K562 (cell line): ENCODE measurements around the gene ARRB2. TPM values are rescaled to one million over a fixed set of nuclear protein-coding genes. Genes with fewer than 3 reads are reported as not detected.

Experiments used
- AFF4 ChIP-seq: sonication (generic); formaldehyde crosslinking; IDR thresholded peaks from 2 replicates; pipeline ENCODE4 v1.8.0; 2023; ENCODE audit warnings: mild to moderate bottlenecking, missing genetic modification reagents
- EZH2 ChIP-seq: IDR thresholded peaks from 2 replicates; pipeline ENCODE4 v1.6.1; 2012; ENCODE audit warnings: low read depth, mild to moderate bottlenecking, inconsistent platforms, low read length, borderline replicate concordance
- HNRNPH1 ChIP-seq: fragments of 200-400 bp; formaldehyde crosslinking; optimal IDR thresholded peaks from 2 replicates; pipeline ENCODE3; 2017; ENCODE audit warnings: low read depth, mild to moderate bottlenecking, low read length, moderate library complexity
- KDM4B ChIP-seq, 2 experiments: fragments of 450-650 bp in 1 of 2; sonication (generic) in 1 of 2; IDR thresholded peaks; 2 replicates each; pipeline ENCODE4 v1.6.1; 2016 to 2017; ENCODE audit warnings: borderline replicate concordance in 2 of 2, antibody characterized with exemption in 1 of 2, low read depth in 1 of 2, mild to moderate bottlenecking in 1 of 2
- NR4A1 ChIP-seq, 2 experiments: fragments of 250-450 bp in 1 of 2; fragments of 450-650 bp in 1 of 2; sonication (Bioruptor Pico) in 1 of 2; IDR thresholded peaks; 2 replicates each; pipeline versions ENCODE4 v1.4.0 to v1.6.1; 2016 to 2020; ENCODE audit warnings: mild to moderate bottlenecking in 2 of 2, missing compliant biosample characterization in 1 of 2, missing genetic modification characterization in 1 of 2, moderate library complexity in 1 of 2
- PPARD ChIP-seq: fragments of 250-450 bp; sonication (Bioruptor Pico); IDR thresholded peaks from 2 replicates; pipeline ENCODE4 v1.8.0; 2022; ENCODE audit warnings: inconsistent platforms, mild to moderate bottlenecking, moderate library complexity
- PYGO2 ChIP-seq: fragments of 450-650 bp; IDR thresholded peaks from 2 replicates; pipeline ENCODE4 v1.6.1; 2016; ENCODE audit warnings: mild to moderate bottlenecking, missing genetic modification characterization, moderate library complexity, missing compliant biosample characterization
- THAP12 ChIP-seq: fragments of 250-450 bp; sonication (Bioruptor Pico); IDR thresholded peaks from 2 replicates; pipeline ENCODE4 v1.9.0; 2021; ENCODE audit warnings: mild to moderate bottlenecking, inconsistent platforms
- polyA plus RNA-seq, 8 experiments: library from polyadenylated mRNA; depleted of rRNA in 4 of 8; stranded (reverse) in 5 of 8; unstranded in 3 of 8; fragments of >200 nt; fragmentation: Nextera tagmentation in 2 of 8; fragmentation: Illumina TruSeq in 1 of 8; extraction: Ambion mirVana in 2 of 8; extraction: Trizol in 1 of 8; gene quantifications; 2 replicates each; pipeline versions ENCODE4 v1.2.1 to v1.2.3, GENCODE V29; 2011 to 2014; ENCODE audit warnings: inconsistent platforms in 1 of 8, missing spikeins in 1 of 8
- total RNA-seq, 7 experiments: library from RNA; depleted of rRNA in 6 of 7; stranded (reverse); fragments of >200 nt in 6 of 7; fragmentation: Illumina TruSeq in 2 of 7; extraction: Trizol in 2 of 7; gene quantifications; 2 replicates each; pipeline versions ENCODE4 v1.2.1 to v1.2.3, GENCODE V29; 2011 to 2021; ENCODE audit warnings: low replicate concordance in 1 of 7

The ARRB2 gene
- total and polyA plus RNA-seq, 9 of the 15 experiments (the other 6 are each of a cell fraction or from before 2014, with no cell fraction given), result 0.79 to 15.3 (median 8.8) TPM

- no peak for TF ChIP-seq PPARD (CRISPR knock-in tag)
- TF ChIP-seq THAP12 (CRISPR knock-in tag), result no peak
- TF ChIP-seq NR4A1 (CRISPR knock-in tag; IDR thresholded peaks at IDR 0.05), result no peak
- no peak for TF ChIP-seq NR4A1 (tag; IDR thresholded peaks at IDR 0.05)
- no peak for TF ChIP-seq HNRNPH1
- TF ChIP-seq KDM4B (IDR thresholded peaks at IDR 0.05; ENCODE audit: borderline replicate concordance in 2 of 2, low read depth in 1 of 2), result no peak
- TF ChIP-seq PYGO2 (tag), result no peak
- TF ChIP-seq EZH2, result no peak
- TF ChIP-seq AFF4 (CRISPR knock-in tag), result no peak
Measured at GRCh38 chr17:4744999-4745969, 34.9 kb downstream of the ARRB2 start (continued).
